Chondrocyte (in vitro differentiated cells): ENCODE measurements around the gene GCNA. TPM values are rescaled to one million over a fixed set of nuclear protein-coding genes. Genes with fewer than 3 reads are reported as not detected.
A peak's percentile ranks its signal among the peaks of the same experiment; 100 is the strongest.

Source experiments
- DNase-seq: peaks from one replicate; pipeline ENCODE4 v3.0.0; 2021; ENCODE audit warnings: mixed read lengths, low spot score
- H3K27ac Mint-ChIP-seq: one replicate; pipeline ENCODE4 v1.8.0; 2021; ENCODE audit warnings: mild to moderate bottlenecking, moderate library complexity, mixed read lengths; ENCODE audit not compliant: unreplicated experiment
- H3K27me3 Mint-ChIP-seq: 2 replicates; pipeline ENCODE4 v1.8.0; 2021; ENCODE audit warnings: low read depth, mixed read lengths
- H3K36me3 Mint-ChIP-seq: 2 replicates; pipeline ENCODE4 v1.8.0; 2021; ENCODE audit warnings: low read depth, mixed read lengths
- H3K4me1 Mint-ChIP-seq: 2 replicates; pipeline ENCODE4 v1.8.0; 2021; ENCODE audit warnings: low read depth, mild to moderate bottlenecking, mixed read lengths
- H3K4me3 Mint-ChIP-seq: one replicate; pipeline ENCODE4 v1.8.0; 2021; ENCODE audit warnings: mild to moderate bottlenecking, moderate library complexity, mixed read lengths; ENCODE audit not compliant: unreplicated experiment
- H3K9me3 Mint-ChIP-seq: 2 replicates; pipeline ENCODE4 v1.8.0; 2021; ENCODE audit warnings: low read depth, mixed read lengths
- CTCF ChIP-seq: fragments of 200-600 bp; sonication (generic); IDR thresholded peaks from 2 replicates; pipeline ENCODE4 v1.5.0; 2021; ENCODE audit warnings: antibody characterized with exemption, mild to moderate bottlenecking, moderate library complexity
- long read RNA-seq: library from polyadenylated mRNA; stranded (forward); transcript quantifications from one replicate; pipeline ENCODE4 v2.0.0, GENCODE V29; 2021
- total RNA-seq: library from RNA; stranded (reverse); gene quantifications from 3 replicates; pipeline ENCODE4 v1.2.1, GENCODE V29; 2021

The GCNA gene, protein sequence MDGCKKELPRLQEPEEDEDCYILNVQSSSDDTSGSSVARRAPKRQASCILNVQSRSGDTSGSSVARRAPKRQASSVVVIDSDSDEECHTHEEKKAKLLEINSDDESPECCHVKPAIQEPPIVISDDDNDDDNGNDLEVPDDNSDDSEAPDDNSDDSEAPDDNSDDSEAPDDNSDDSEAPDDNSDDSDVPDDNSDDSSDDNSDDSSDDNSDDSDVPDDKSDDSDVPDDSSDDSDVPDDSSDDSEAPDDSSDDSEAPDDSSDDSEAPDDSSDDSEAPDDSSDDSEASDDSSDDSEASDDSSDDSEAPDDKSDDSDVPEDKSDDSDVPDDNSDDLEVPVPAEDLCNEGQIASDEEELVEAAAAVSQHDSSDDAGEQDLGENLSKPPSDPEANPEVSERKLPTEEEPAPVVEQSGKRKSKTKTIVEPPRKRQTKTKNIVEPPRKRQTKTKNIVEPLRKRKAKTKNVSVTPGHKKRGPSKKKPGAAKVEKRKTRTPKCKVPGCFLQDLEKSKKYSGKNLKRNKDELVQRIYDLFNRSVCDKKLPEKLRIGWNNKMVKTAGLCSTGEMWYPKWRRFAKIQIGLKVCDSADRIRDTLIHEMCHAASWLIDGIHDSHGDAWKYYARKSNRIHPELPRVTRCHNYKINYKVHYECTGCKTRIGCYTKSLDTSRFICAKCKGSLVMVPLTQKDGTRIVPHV
- total RNA-seq, result 3.1 to 4.2 TPM (median 3.2 TPM) in 3 replicates
- long read RNA-seq, partial matches to known transcripts, result 2 of 2 reads
- long read RNA-seq, other reads (novel, unspliced or antisense), result 0 of 2 reads

GRCh38 chrX:71578253-71579135 lies at the start of gene GCNA:
Gene GCNA (plus strand): TSS chrX:71578437. CDS start chrX:71580822, 2,385 bp downstream.
- H3K9me3 Mint-ChIP-seq, result no peaks in the 10 kb centered on the region
- no peak for TF ChIP-seq CTCF
- H3K27me3 Mint-ChIP-seq, result no peaks in the 10 kb centered on the region
- H3K4me1 Mint-ChIP-seq, result peaks cover 9% of the 10 kb centered on the region
- H3K27ac Mint-ChIP-seq, result peak within 1 kb of the TSS; percentile 32
- H3K36me3 Mint-ChIP-seq, result peaks cover 12% of the 10 kb centered on the region
- no peak for DNase-seq
- no peak within 1 kb of the TSS for H3K4me3 Mint-ChIP-seq

DNA sequence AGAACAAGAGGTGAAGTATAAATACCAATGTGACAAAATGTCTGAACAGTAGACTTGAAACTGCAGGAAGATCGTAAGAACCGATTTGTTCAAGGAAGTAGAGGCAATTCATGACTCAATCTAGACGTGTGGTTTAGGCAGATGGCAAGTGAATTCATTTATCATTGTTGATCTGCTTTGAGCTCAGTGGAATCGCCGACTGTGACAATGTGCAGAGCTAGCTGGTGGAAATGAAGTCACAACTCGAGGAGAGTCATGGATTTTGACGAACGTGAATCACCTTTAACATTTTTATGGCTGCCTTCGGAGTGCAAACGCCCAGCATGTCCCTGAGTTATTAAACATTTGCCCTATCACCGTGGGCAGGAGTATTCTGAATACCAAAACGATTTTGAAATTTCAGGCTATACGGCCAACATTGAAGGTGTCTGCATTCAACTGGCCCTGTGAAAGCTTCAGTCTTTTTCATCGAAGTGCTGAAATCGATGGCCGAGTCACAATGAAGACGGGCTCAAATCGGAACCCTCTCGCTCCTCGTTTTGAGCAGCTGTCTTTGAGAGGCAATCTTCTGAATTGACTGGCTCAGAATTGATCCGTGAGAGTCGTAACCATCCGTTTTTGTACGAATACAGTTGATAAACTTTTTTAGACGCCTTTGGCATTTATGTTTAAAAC lies 46.0 kb upstream of the GCNA start:
- no peaks in the 10 kb centered on the region for H3K27me3 Mint-ChIP-seq
- H3K36me3 Mint-ChIP-seq, result no peaks in the 10 kb centered on the region
- no peak for TF ChIP-seq CTCF
- H3K9me3 Mint-ChIP-seq, result peaks cover 18% of the 10 kb centered on the region
- no peak for DNase-seq
- H3K27ac Mint-ChIP-seq, result peak overlapping the region; percentile 98
- peak overlapping the region; percentile 90 for H3K4me3 Mint-ChIP-seq
- H3K4me1 Mint-ChIP-seq, result peaks cover 16% of the 10 kb centered on the region

DNA sequence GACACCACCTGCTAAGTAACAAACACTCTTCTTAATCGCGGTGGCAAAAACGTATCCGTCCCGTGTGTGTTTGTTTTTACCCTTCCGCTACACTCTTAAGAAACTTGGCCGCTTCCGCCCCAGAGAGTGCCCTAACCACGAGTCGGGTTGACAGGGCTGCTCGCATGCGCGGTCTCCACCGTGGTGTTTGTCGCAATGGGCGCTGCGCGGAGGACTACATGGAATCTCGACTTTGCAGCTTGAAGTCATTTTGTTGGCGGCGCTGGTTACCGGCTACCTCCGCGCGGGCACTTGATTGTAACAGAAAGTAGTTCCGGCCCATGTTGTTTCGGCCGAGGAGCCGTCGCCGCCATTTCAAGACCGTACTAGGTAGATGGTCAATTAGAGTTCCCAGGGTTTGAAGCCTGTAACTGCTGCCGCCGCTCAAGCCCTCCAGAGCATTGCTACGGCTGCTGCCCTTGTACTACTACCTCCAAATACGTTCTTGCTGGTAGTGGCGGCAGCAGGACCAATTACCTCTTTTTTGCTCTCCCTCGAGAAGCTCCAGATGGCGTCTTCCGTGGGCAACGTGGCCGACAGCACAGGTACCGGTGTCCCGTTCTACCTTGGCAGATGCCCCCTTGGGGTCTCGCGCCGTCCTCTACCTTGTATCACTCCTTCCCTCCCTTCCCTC lies 45.3 kb upstream of the GCNA start, which contains the start of gene OGT:
Gene OGT, plus strand, starts transcription at position 352 of the 673 bp plus-strand sequence. Its CDS starts 196 bp downstream, at position 548.
- peak; percentile 96 for DNase-seq
- TF ChIP-seq CTCF, result no peak
- Mint-ChIP-seq H3K9me3 (peaks cover 18% of the 10 kb centered on the region), H3K36me3 (no peaks in the 10 kb centered on the region), H3K27ac (peak within 1 kb of the TSS; percentile 98), H3K4me3 (peak within 1 kb of the TSS; percentile 90), H3K4me1 (peaks cover 19% of the 10 kb centered on the region), H3K27me3 (no peaks in the 10 kb centered on the region)

DNA sequence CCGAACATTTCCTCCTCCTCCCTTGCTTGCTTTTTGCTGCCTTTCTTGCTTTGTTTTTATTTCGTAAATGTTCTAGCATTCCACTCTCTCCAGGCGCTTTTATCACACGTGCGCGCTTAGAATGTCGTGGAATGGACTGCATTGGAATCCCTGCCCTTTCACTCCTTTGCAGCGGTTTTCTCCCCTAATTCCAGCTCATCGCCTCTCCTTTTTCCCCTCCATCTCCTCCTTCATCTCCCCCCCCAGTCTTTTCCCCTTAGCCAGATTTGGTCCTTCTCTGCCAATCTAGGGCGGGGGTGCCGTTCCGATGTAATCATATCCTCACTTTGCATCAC lies 44.8 kb upstream of the GCNA start:
- DNase-seq, result no peak
- no peaks in the 10 kb centered on the region for H3K27me3 Mint-ChIP-seq
- peak overlapping the region; percentile 90 for H3K4me3 Mint-ChIP-seq
- H3K4me1 Mint-ChIP-seq, result peaks cover 23% of the 10 kb centered on the region
- peaks cover 14% of the 10 kb centered on the region for H3K9me3 Mint-ChIP-seq
- H3K27ac Mint-ChIP-seq, result peak overlapping the region; percentile 98
- TF ChIP-seq CTCF, result no peak
- H3K36me3 Mint-ChIP-seq, result no peaks in the 10 kb centered on the region
